PC-9 (cell line): ENCODE measurements around the gene PTPRCAP. TPM values are rescaled to one million over a fixed set of nuclear protein-coding genes. Genes with fewer than 3 reads are reported as not detected.

Source experiments
- BruUV-seq: library from RNA; stranded (reverse); fragments of 400-500 nt; replicated peaks from 2 replicates; lab custom pipeline; 2021; lab: Mats Ljungman, UMichigan
- CTCF ChIA-PET: fragments of 300-600 bp; sonication (Branson Sonifier 250); formaldehyde crosslinking; loops from one replicate; lab custom pipeline; 2022; ENCODE audit warnings: antibody characterized with exemption; lab: Charles Lee
- POLR2A ChIA-PET: fragments of 300-600 bp; sonication (Branson Sonifier 250); formaldehyde crosslinking; loops from one replicate; lab custom pipeline; 2022; ENCODE audit warnings: antibody characterized with exemption; ENCODE audit not compliant: unreplicated experiment; lab: Charles Lee
- DNase-seq, 2 experiments: peaks; one replicate each; pipeline versions ENCODE4 v3.0.0 to v3.0.0-alpha.2; 2015 to 2022; ENCODE audit warnings: mixed read lengths in 1 of 2
- H2AFZ ChIP-seq: fragments of 200-600 bp; sonication (generic); 2 replicates; pipeline ENCODE4 v1.8.1; 2017; ENCODE audit warnings: antibody characterized with exemption
- H3F3A ChIP-seq: fragments of 200-600 bp; sonication (generic); 2 replicates; pipeline ENCODE4 v1.8.1; 2017; ENCODE audit warnings: antibody characterized with exemption, mild to moderate bottlenecking, low read depth; ENCODE audit not compliant: insufficient read depth
- H3K27ac ChIP-seq: fragments of 200-600 bp; sonication (generic); 2 replicates; pipeline ENCODE4 v1.6.1; 2016; ENCODE audit warnings: mixed run types
- H3K27me3 ChIP-seq: fragments of 200-600 bp; sonication (generic); 2 replicates; pipeline ENCODE4 v1.6.1; 2016; ENCODE audit warnings: low read depth, mixed run types; ENCODE audit not compliant: insufficient read depth
- H3K36me3 ChIP-seq: fragments of 200-600 bp; sonication (generic); 2 replicates; pipeline ENCODE4 v1.6.1; 2016; ENCODE audit warnings: low read depth, mixed run types
- H3K4me1 ChIP-seq: fragments of 200-600 bp; sonication (generic); replicated peaks from 2 replicates; pipeline ENCODE4 v1.6.1; 2016; ENCODE audit warnings: mixed run types; ENCODE audit not compliant: insufficient read depth
- H3K4me2 ChIP-seq: fragments of 200-600 bp; sonication (generic); 2 replicates; pipeline ENCODE4 v1.6.1; 2017; ENCODE audit warnings: mixed run types
- H3K4me3 ChIP-seq: fragments of 200-600 bp; sonication (generic); 2 replicates; pipeline ENCODE4 v1.6.1; 2016; ENCODE audit warnings: mixed run types
- H3K79me2 ChIP-seq: fragments of 200-600 bp; sonication (generic); 2 replicates; pipeline ENCODE4 v1.6.1; 2017; ENCODE audit warnings: low read depth, mixed run types
- H3K9me2 ChIP-seq: fragments of 200-600 bp; sonication (generic); 2 replicates; pipeline ENCODE4 v1.8.1; 2017; ENCODE audit warnings: mild to moderate bottlenecking; ENCODE audit not compliant: insufficient read depth
- H3K9me3 ChIP-seq: fragments of 200-600 bp; sonication (generic); 2 replicates; pipeline ENCODE4 v1.8.1; 2016; ENCODE audit warnings: low read depth; ENCODE audit not compliant: insufficient read depth
- H4K20me1 ChIP-seq: fragments of 200-600 bp; sonication (generic); 2 replicates; pipeline ENCODE4 v1.8.1; 2017; ENCODE audit not compliant: insufficient read depth
- EZH2 ChIP-seq: fragments of 200-600 bp; sonication (generic); IDR thresholded peaks from 2 replicates; pipeline ENCODE4 v1.8.0; 2017; ENCODE audit warnings: antibody characterized with exemption, low read depth
- intact Hi-C: fragments of 100-400 bp; cut with micrococcal nuclease; formaldehyde crosslinking; loops from one replicate; pipeline ENCODE4 v1.10.0; 2022; ENCODE audit not compliant: unreplicated experiment
- total RNA-seq: library from RNA; stranded (reverse); gene quantifications from 2 replicates; pipeline ENCODE4 v1.2.3, GENCODE V29; 2021
- TF ChIP-seq, protein P1 (sequence below): fragments of 200-600 bp; sonication (generic); conservative IDR thresholded peaks from 2 replicates; pipeline ENCODE4 v1.6.1; 2017; ENCODE audit warnings: mixed run types, antibody characterized with exemption, mild to moderate bottlenecking, moderate library complexity

The PTPRCAP gene
- total RNA-seq, 1 experiment from 2014 or later = 1.3 TPM

DNA sequence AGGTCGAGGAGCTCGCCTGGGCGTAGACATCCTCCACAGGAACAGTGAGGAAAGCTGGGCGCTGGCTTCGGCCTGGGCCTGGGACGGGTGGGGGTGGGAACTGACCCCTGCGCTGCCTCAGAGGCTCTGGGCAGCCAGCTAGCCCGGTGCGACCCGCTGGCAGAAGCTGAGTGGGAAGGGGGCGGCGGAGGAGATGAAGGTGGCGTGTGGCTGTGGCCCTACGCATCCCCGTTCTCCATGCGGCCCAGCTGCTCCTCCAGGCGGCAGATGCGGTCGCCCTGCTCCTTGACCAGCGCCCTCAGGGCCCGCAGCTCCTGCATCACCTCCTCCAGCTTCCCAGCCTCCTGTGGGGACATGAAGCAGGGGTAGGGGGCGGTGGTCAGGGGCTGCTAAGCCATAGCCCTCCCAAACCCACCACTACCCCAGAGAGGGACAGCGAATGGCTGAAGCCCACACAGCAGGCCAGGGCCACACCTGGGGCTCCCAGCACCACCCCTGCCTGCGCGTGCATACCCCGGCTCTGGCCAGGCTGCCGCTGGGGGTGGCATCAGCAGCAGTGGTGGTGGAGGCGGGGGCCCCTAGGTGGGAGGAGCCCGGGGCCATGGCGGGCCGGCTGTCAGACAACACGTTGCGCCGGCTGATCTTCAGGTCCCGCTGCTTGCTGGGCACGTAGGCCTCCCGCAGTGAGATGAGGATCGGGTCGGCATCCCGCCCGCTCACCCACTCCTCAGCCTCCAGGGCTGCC, 848 bp upstream of the PTPRCAP start:
- Histone ChIP-seq H3K4me1 (peaks cover 12% of the 10 kb centered on the region), H3K4me2 (no peak overlapping the region), H3K4me3 (no peak overlapping the region), H3F3A (peaks cover 29% of the 10 kb centered on the region), H3K9me3 (no peaks in the 10 kb centered on the region), H3K9me2 (no peaks in the 10 kb centered on the region), H4K20me1 (peaks cover 6% of the 10 kb centered on the region; the same call in 1 of the 2 replicates), H3K27me3 (no peaks in the 10 kb centered on the region), H3K79me2 (peaks cover 10% of the 10 kb centered on the region), H3K27ac (no peak overlapping the region), H3K36me3 (no peaks in the 10 kb centered on the region; the same call in none of the 2 replicates), H2AFZ (no peak overlapping the region)
- intact Hi-C loops = no loop called here
- CTCF ChIA-PET = no interaction called here
- POLR2A ChIA-PET = no interaction called here
- TF ChIP-seq, protein P1, sequence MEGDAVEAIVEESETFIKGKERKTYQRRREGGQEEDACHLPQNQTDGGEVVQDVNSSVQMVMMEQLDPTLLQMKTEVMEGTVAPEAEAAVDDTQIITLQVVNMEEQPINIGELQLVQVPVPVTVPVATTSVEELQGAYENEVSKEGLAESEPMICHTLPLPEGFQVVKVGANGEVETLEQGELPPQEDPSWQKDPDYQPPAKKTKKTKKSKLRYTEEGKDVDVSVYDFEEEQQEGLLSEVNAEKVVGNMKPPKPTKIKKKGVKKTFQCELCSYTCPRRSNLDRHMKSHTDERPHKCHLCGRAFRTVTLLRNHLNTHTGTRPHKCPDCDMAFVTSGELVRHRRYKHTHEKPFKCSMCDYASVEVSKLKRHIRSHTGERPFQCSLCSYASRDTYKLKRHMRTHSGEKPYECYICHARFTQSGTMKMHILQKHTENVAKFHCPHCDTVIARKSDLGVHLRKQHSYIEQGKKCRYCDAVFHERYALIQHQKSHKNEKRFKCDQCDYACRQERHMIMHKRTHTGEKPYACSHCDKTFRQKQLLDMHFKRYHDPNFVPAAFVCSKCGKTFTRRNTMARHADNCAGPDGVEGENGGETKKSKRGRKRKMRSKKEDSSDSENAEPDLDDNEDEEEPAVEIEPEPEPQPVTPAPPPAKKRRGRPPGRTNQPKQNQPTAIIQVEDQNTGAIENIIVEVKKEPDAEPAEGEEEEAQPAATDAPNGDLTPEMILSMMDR = no peak
- TF ChIP-seq EZH2 = no peak
- BruUV-seq = no TSS peak
- no peak for DNase-seq

DNA sequence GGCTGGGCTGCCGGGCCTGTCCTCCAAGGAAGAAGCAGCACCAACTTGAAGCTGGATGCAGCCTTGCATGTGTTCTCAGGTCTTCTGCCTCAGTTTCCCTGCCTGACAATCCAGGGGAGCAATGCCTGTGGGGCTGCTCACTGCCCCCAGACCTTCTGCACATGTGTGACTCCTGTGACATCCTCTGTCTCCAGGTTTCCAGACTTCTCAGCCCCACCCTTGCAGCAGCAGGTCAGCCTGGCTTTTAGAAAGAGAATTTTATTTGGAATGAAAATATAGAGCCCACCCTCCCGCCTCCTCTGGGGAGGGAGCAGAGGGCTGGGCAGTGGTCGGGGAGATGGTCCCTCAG, 301 bp upstream of the PTPRCAP start:
- no peaks in the 10 kb centered on the region; the same call in none of the 2 replicates for H3K36me3 ChIP-seq
- no peak overlapping the region for H3K4me3 ChIP-seq
- peaks cover 15% of the 10 kb centered on the region for H3K4me1 ChIP-seq
- no peak overlapping the region for H3K4me2 ChIP-seq
- no peak for TF ChIP-seq EZH2
- TF ChIP-seq, protein P1 = no peak
- intact Hi-C loops = no loop called here
- no peaks in the 10 kb centered on the region for H3K9me2 ChIP-seq
- BruUV-seq = no TSS peak
- POLR2A ChIA-PET = no interaction called here
- H3K9me3 ChIP-seq = no peaks in the 10 kb centered on the region
- H3K79me2 ChIP-seq = peaks cover 7% of the 10 kb centered on the region
- peaks cover 29% of the 10 kb centered on the region for H3F3A ChIP-seq
- peaks cover 6% of the 10 kb centered on the region; the same call in 1 of the 2 replicates for H4K20me1 ChIP-seq
- no peak overlapping the region for H3K27ac ChIP-seq
- no peaks in the 10 kb centered on the region for H3K27me3 ChIP-seq
- DNase-seq = no peak
- CTCF ChIA-PET = no interaction called here
- H2AFZ ChIP-seq = no peak overlapping the region

DNA sequence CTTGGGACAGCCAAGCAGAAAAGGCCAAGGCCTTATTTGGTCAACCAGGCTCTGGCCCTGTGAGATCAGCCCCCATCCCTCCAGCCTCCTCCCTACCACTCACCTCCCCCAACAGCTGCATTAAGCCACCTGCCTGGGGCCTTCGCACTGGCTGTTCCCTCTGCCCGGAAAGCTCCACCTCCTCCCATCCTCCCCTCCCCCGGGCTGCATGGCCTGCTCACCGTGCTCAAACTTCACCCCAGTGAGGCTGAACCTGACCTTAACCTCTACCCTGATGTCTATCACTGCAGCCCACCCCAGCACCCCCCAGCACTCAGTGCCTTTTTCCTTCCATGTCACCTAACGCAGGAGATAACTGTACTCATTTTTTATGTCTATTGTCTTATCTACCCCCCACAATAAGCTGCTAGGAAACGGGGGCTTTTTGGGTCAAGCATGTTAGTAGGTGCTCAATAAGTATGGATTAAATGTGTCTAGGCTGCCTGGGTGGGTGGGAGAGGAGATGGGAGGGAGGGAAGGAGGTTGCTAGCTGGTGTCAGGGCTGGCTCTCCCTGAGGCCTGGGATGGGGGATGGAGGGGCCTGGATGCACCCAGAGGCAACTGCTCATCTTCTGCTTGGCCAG, 912 bp downstream of the PTPRCAP start:
- intact Hi-C loops = no loop called here
- H3K4me2 ChIP-seq = no peak overlapping the region
- ChIA-PET POLR2A (interaction anchor here (0.5 to 0.7 kb wide), 2 partner anchors 62 to 142 kb away, joined by 3 to 4 read pairs; no protein-coding TSS in a partner anchor), CTCF (interaction anchor here (0.6 kb wide), 1 partner anchor 382 kb away, joined by 3 read pairs; no protein-coding TSS in a partner anchor)
- H3F3A ChIP-seq = peaks cover 25% of the 10 kb centered on the region
- H3K27ac ChIP-seq = no peak overlapping the region
- H3K4me3 ChIP-seq = no peak overlapping the region
- no TSS peak for BruUV-seq
- H3K9me3 ChIP-seq = no peaks in the 10 kb centered on the region
- peaks cover 6% of the 10 kb centered on the region; the same call in 1 of the 2 replicates for H4K20me1 ChIP-seq
- H3K79me2 ChIP-seq = no peaks in the 10 kb centered on the region
- 0 out of 2 replicates have a peak, but pooled peaks cover 8% of the 10 kb centered on the region for H3K4me1 ChIP-seq
- H2AFZ ChIP-seq = no peak overlapping the region
- no peaks in the 10 kb centered on the region; the same call in none of the 2 replicates for H3K36me3 ChIP-seq
- TF ChIP-seq EZH2 = no peak
- TF ChIP-seq, protein P1 = no peak
- H3K9me2 ChIP-seq = no peaks in the 10 kb centered on the region
- no peak for DNase-seq
- H3K27me3 ChIP-seq = no peaks in the 10 kb centered on the region
